Measurements from ENCODE around the gene RNPS1. TPM values are rescaled to one million over a fixed set of nuclear protein-coding genes. Genes with fewer than 3 reads are reported as not detected.

Gene RNPS1
- polyA plus RNA-seq, 1 donor from 2014 or later, result 180 TPM

DNA sequence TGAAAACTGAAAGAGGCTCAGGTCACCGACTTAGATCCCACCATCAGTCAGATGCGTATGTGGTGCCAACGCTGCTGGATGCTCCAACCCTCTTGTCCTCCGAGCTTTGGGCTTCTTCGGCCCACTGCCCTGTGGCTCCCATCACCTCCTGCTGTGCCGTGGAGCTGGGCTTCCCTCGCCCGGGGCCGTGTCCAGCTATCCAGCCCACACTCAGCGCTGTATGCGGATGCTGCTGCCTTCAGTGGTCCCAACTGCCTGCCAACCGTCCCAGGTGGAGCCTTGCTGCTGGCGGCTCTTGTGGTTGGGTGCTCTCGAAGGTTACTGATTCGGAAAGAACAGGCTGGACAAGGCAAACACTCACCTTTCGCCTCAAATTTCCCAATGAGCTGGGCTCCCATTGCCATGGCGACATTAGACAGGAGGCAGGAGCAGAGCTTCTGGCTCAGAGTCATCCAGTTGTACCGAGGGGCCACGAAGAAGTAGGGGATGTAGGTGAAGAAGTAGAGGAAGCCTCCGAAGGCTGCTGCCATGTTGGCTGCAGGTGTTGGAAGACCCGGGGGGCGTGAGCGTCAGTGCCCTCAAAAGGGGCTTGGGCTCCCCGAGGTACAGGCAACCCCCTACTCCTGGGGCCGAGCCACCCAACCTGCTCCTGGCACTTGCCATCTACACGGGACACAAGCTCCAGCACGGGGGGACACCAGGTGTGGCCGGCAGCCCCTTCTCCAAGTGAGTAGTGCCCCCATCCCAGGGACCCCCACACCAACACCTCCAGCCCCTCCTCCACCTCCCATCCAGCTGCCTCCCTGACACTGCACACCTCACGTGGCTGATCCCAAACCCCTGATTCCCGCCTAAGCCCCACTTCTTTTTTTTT, 40.4 kb upstream of the RNPS1 start:
- no peaks in the 10 kb centered on the region for H3F3A ChIP-seq (ENCODE audit: insufficient read depth, low read length, poor library complexity, severe bottlenecking)
- H3K79me2 ChIP-seq (replicated peaks; ENCODE audit: insufficient read depth, low read length), result no peaks in the 10 kb centered on the region
- TF ChIP-seq, protein P1, sequence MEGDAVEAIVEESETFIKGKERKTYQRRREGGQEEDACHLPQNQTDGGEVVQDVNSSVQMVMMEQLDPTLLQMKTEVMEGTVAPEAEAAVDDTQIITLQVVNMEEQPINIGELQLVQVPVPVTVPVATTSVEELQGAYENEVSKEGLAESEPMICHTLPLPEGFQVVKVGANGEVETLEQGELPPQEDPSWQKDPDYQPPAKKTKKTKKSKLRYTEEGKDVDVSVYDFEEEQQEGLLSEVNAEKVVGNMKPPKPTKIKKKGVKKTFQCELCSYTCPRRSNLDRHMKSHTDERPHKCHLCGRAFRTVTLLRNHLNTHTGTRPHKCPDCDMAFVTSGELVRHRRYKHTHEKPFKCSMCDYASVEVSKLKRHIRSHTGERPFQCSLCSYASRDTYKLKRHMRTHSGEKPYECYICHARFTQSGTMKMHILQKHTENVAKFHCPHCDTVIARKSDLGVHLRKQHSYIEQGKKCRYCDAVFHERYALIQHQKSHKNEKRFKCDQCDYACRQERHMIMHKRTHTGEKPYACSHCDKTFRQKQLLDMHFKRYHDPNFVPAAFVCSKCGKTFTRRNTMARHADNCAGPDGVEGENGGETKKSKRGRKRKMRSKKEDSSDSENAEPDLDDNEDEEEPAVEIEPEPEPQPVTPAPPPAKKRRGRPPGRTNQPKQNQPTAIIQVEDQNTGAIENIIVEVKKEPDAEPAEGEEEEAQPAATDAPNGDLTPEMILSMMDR (IDR thresholded peaks at IDR 0.05; ENCODE audit: poor library complexity, severe bottlenecking), result no peak
- TF ChIP-seq RAD21 (conservative IDR thresholded peaks at IDR 0.05) (no peak), SMC3 (conservative IDR thresholded peaks at IDR 0.05; ENCODE audit: poor library complexity) (no peak), POLR2AphosphoS5 (IDR thresholded peaks at IDR 0.05) (no peak), EP300 (conservative IDR thresholded peaks at IDR 0.05; ENCODE audit: poor library complexity, severe bottlenecking) (no peak), EZH2 (IDR thresholded peaks at IDR 0.05; ENCODE audit: borderline replicate concordance, insufficient read depth, low read length, poor library complexity, severe bottlenecking) (no peak), MXI1 (conservative IDR thresholded peaks at IDR 0.05; ENCODE audit: poor library complexity, severe bottlenecking) (no peak), TAF1 (IDR thresholded peaks at IDR 0.05; ENCODE audit: low read depth) (no peak)
- TF ChIP-seq, protein P2, sequence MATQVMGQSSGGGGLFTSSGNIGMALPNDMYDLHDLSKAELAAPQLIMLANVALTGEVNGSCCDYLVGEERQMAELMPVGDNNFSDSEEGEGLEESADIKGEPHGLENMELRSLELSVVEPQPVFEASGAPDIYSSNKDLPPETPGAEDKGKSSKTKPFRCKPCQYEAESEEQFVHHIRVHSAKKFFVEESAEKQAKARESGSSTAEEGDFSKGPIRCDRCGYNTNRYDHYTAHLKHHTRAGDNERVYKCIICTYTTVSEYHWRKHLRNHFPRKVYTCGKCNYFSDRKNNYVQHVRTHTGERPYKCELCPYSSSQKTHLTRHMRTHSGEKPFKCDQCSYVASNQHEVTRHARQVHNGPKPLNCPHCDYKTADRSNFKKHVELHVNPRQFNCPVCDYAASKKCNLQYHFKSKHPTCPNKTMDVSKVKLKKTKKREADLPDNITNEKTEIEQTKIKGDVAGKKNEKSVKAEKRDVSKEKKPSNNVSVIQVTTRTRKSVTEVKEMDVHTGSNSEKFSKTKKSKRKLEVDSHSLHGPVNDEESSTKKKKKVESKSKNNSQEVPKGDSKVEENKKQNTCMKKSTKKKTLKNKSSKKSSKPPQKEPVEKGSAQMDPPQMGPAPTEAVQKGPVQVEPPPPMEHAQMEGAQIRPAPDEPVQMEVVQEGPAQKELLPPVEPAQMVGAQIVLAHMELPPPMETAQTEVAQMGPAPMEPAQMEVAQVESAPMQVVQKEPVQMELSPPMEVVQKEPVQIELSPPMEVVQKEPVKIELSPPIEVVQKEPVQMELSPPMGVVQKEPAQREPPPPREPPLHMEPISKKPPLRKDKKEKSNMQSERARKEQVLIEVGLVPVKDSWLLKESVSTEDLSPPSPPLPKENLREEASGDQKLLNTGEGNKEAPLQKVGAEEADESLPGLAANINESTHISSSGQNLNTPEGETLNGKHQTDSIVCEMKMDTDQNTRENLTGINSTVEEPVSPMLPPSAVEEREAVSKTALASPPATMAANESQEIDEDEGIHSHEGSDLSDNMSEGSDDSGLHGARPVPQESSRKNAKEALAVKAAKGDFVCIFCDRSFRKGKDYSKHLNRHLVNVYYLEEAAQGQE (IDR thresholded peaks at IDR 0.05; ENCODE audit: borderline replicate concordance), result no peak
- H3K9me2 ChIP-seq (ENCODE audit: insufficient read depth, low read length), result no peaks in the 10 kb centered on the region
- no peak overlapping the region for H2AFZ ChIP-seq (ENCODE audit: low read depth, low read length)
- no peaks in the 10 kb centered on the region for H3K36me3 ChIP-seq (ENCODE audit: insufficient read depth, low read length)
- no peak overlapping the region for H3K27ac ChIP-seq (ENCODE audit: low read length)
- H3K4me2 ChIP-seq (ENCODE audit: low read length), result no peak overlapping the region
- no peaks in the 10 kb centered on the region for H4K20me1 ChIP-seq (ENCODE audit: insufficient read depth)
- H3K4me3 ChIP-seq (ENCODE audit: low read length), result no peak overlapping the region
- H3K9me3 ChIP-seq (ENCODE audit: low read length), result no peaks in the 10 kb centered on the region
- no peak overlapping the region for H3K9ac ChIP-seq (ENCODE audit: low read length)
- H3K27me3 ChIP-seq (ENCODE audit: insufficient read depth, low read depth, low read length), result no peaks in the 10 kb centered on the region

DNA sequence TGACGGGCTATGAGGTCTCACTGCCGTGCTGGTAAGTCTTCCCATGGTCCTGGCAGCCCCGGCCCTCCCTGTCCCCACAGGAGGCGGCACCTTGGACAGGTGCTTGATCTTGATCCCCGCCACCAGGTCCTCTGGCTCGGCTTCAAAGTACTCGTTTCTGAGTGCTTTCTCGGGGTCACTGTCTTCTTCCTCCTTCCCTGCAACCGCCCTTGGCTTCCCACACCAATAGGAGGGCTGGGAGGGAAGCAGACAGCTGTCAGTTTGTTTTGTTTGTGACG, 31.9 kb upstream of the RNPS1 start:
- Histone ChIP-seq H3K27ac (ENCODE audit: low read length) (no peak overlapping the region), H3K9ac (ENCODE audit: low read length) (no peak overlapping the region), H3K4me3 (ENCODE audit: low read length) (no peak overlapping the region), H3K27me3 (ENCODE audit: insufficient read depth, low read depth, low read length) (no peaks in the 10 kb centered on the region), H3K9me3 (ENCODE audit: low read length) (no peaks in the 10 kb centered on the region), H3K9me2 (ENCODE audit: insufficient read depth, low read length) (no peaks in the 10 kb centered on the region), H3K4me2 (ENCODE audit: low read length) (no peak overlapping the region), H2AFZ (ENCODE audit: low read depth, low read length) (no peak overlapping the region), H3K79me2 (replicated peaks; ENCODE audit: insufficient read depth, low read length) (no peaks in the 10 kb centered on the region), H3K36me3 (ENCODE audit: insufficient read depth, low read length) (no peaks in the 10 kb centered on the region), H4K20me1 (ENCODE audit: insufficient read depth) (no peaks in the 10 kb centered on the region), H3F3A (ENCODE audit: insufficient read depth, low read length, poor library complexity, severe bottlenecking) (no peaks in the 10 kb centered on the region)
- TF ChIP-seq POLR2AphosphoS5 (IDR thresholded peaks at IDR 0.05), result no peak
- no peak for TF ChIP-seq RAD21 (conservative IDR thresholded peaks at IDR 0.05)
- no peak for TF ChIP-seq SMC3 (conservative IDR thresholded peaks at IDR 0.05; ENCODE audit: poor library complexity)
- TF ChIP-seq TAF1 (IDR thresholded peaks at IDR 0.05; ENCODE audit: low read depth), result no peak
- no peak for TF ChIP-seq MXI1 (conservative IDR thresholded peaks at IDR 0.05; ENCODE audit: poor library complexity, severe bottlenecking)
- TF ChIP-seq, protein P2 (IDR thresholded peaks at IDR 0.05; ENCODE audit: borderline replicate concordance), result no peak
